GM19452 (cell line): ENCODE data around the gene FOXL3.

ENCODE experiments used
- ATAC-seq: cut with Tn5 transposase; IDR thresholded peaks from one replicate; pipeline ENCODE4 v1.9.1; 2021; ENCODE audit not compliant: unreplicated experiment

Gene FOXL3

GRCh38 chr7:300546-301290, 10.7 kb downstream of the FOXL3 start:
- no peak for ATAC-seq

- no peak for ATAC-seq
Measured at GRCh38 chr7:301291-302053, 11.5 kb downstream of the FOXL3 start.

GRCh38 chr7:302054-302992, 12.4 kb downstream of the FOXL3 start:
- ATAC-seq: no peak

GRCh38 chr7:303425-303824, 13.5 kb downstream of the FOXL3 start:
- ATAC-seq: no peak

GRCh38 chr7:303884-304573, 14.1 kb downstream of the FOXL3 start:
- no peak for ATAC-seq

- no peak for ATAC-seq
Measured at GRCh38 chr7:304574-305409, 14.8 kb downstream of the FOXL3 start.

GRCh38 chr7:305410-306151, 15.6 kb downstream of the FOXL3 start:
- ATAC-seq: no peak

GRCh38 chr7:307970-308369, 18.0 kb downstream of the FOXL3 start:
- ATAC-seq: no peak

GRCh38 chr7:309586-310228, 19.7 kb downstream of the FOXL3 start:
- no peak for ATAC-seq

GRCh38 chr7:311131-311680, 21.2 kb downstream of the FOXL3 start:
- no peak for ATAC-seq

GRCh38 chr7:311796-312195, 21.8 kb downstream of the FOXL3 start:
- ATAC-seq: no peak

- no peak for ATAC-seq
Measured at GRCh38 chr7:312424-312823, 22.5 kb downstream of the FOXL3 start.

- no peak for ATAC-seq
Measured at GRCh38 chr7:314853-315252, 24.9 kb downstream of the FOXL3 start.

GRCh38 chr7:315516-316265, 25.7 kb downstream of the FOXL3 start:
- ATAC-seq: no peak

- no peak for ATAC-seq
Measured at GRCh38 chr7:317643-318405, 27.9 kb downstream of the FOXL3 start.

- ATAC-seq: no peak
Measured at GRCh38 chr7:318476-318875, 28.5 kb downstream of the FOXL3 start.
